GM12865 (cell line): ENCODE measurements around the gene METTL26.
"Not testable (repeated sequence)": the region's sequence is repeated elsewhere in the genome, so short reads cannot be mapped to it uniquely, and the experiment has no call there.

Source experiments
- DNase-seq: peaks from one replicate; pipeline ENCODE4 v3.0.0; 2010; ENCODE audit warnings: low read depth
- H3K4me3 ChIP-seq: 2 replicates; pipeline ENCODE4 v1.5.1; 2011; ENCODE audit warnings: mild to moderate bottlenecking, low read depth, low read length, control low read depth
- CTCF ChIP-seq: IDR thresholded peaks from 2 replicates; pipeline ENCODE4 v1.5.1; 2011; ENCODE audit warnings: low read length, control low read depth, low read depth, inconsistent platforms; ENCODE audit not compliant: insufficient read depth; ENCODE audit errors: missing control alignments

METTL26 gene

GRCh38 chr16:609984-610383 lies 26.1 kb downstream of the METTL26 start:
- no peak for TF ChIP-seq CTCF
- no peak overlapping the region for H3K4me3 ChIP-seq
- no peak for DNase-seq

GRCh38 chr16:609316-609715 lies 26.8 kb downstream of the METTL26 start:
- no peak for TF ChIP-seq CTCF
- no peak overlapping the region for H3K4me3 ChIP-seq
- DNase-seq: no peak

GRCh38 chr16:608019-608418 lies 28.1 kb downstream of the METTL26 start:
- peak; percentile 37 for DNase-seq
- TF ChIP-seq CTCF: no peak
- no peak overlapping the region for H3K4me3 ChIP-seq

GRCh38 chr16:606656-607307 lies 29.3 kb downstream of the METTL26 start:
- no peak for TF ChIP-seq CTCF
- H3K4me3 ChIP-seq: no peak overlapping the region
- DNase-seq: no peak

GRCh38 chr16:603933-604332 lies 32.2 kb downstream of the METTL26 start:
- DNase-seq: no peak
- no peak for TF ChIP-seq CTCF
- no peak overlapping the region for H3K4me3 ChIP-seq

- no peak for DNase-seq
- H3K4me3 ChIP-seq: no peak overlapping the region
- TF ChIP-seq CTCF: no peak
These were observed 35.3 kb downstream of the METTL26 start for GRCh38 chr16:600781-601180.

- no peak overlapping the region for H3K4me3 ChIP-seq
- DNase-seq: no peak
- no peak for TF ChIP-seq CTCF
These were observed 37.0 kb downstream of the METTL26 start for GRCh38 chr16:598823-599739.

- not testable (repeated sequence) for DNase-seq, H3K4me3 ChIP-seq
These were observed 38.5 kb downstream of the METTL26 start for GRCh38 chr16:597655-598054.
